ENCODE results near the gene FBXL15. TPM values are rescaled to one million over a fixed set of nuclear protein-coding genes. Genes with fewer than 3 reads are reported as not detected.

The FBXL15 gene
- total and polyA plus RNA-seq, 9 of the 15 experiments (the other 6 are each of a cell fraction or from before 2014, with no cell fraction given), result 0.08 to 25.9 (median 3.5) TPM

DNA sequence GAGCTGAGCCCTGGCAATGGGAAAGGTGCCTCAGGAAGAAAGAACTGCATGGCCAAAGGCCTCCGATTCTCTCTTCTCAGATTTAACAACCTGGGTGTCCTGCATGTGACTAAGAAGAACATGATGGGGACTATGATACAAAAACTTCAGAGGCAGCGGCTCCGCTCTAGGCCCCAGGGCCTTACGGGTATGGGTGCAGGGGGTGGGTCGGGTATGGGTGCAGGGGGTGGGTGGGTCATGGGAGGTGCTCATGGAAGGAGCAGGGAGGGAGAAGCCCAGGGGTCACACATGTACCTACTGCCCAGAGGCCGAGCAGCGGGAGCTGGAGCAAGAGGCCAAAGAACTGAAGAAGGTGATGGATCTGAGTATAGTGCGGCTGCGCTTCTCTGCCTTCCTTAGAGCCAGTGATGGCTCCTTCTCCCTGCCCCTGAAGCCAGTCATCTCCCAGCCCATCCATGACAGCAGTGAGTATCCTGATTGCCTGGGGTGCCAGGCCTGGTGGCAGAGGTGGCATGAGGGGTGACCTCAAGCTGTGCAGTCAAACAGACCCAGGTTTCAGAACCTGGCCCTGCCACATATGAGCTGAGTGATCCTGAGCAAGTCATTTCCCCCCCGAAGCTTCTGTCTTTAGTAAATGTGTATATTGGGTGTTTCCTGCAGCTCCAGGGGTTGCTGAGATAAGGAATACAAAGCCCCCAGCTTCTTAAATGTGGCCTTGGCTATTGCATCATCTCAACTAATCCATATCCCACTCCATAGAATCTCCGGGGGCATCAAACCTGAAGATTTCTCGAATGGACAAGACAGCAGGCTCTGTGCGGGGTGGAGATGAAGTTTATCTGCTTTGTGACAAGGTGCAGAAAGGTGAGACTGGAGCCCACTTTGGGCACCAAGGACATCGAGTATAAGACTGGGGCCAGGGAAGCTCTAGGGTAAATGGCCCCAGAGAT lies 23.1 kb upstream of the FBXL15 start:
- POLR2A ChIA-PET, result interaction anchor here (0.7 to 1.3 kb wide), 3 partner anchors 10 to 233 kb away, joined by 3 read pairs; no protein-coding TSS in a partner anchor
- peaks cover 7% of the 10 kb centered on the region; the same call in 1 of the 3 replicates for H3K79me2 ChIP-seq (ENCODE audit: control insufficient read depth, insufficient read depth, low read length)
- H3K4me3 ChIP-seq, result no peak overlapping the region

More for the DNA sequence above, 23.1 kb upstream of the FBXL15 start:
- intact Hi-C loops (cut with micrococcal nuclease), result loop anchor here (5.0 kb wide), 1 partner anchor 230 kb away; no protein-coding TSS in a partner anchor
- no peak for DNase-seq (ENCODE audit: extremely low read depth in 1 of 4, low spot score in 3 of 4)
- H3K9me1 ChIP-seq (ENCODE audit: control insufficient read depth, insufficient read depth, low read length), result no peaks in the 10 kb centered on the region
- no peaks in the 10 kb centered on the region for H4K20me1 ChIP-seq (replicated peaks; ENCODE audit: control insufficient read depth, insufficient read depth, low read length)
- H3K36me3 ChIP-seq (ENCODE audit: control insufficient read depth, insufficient read depth, low read length), result peaks cover 16% of the 10 kb centered on the region; the same call in 1 of the 3 replicates
- peak overlapping the region; percentile 11; the same call in 1 of the 2 replicates for H3K4me2 ChIP-seq (ENCODE audit: insufficient read depth, low read length)
- no peak for ATAC-seq
- H3K27me3 ChIP-seq (ENCODE audit: control insufficient read depth in 2 of 2, insufficient read depth in 2 of 2, low read length in 2 of 2), result no peaks in the 10 kb centered on the region
- H3K27ac ChIP-seq (ENCODE audit: extremely low read depth, low read depth, low read length), result no peak overlapping the region
- peaks cover 14 to 54% of the 10 kb centered on the region in 2 experiments; a peak in 4 of 5 replicates for H3K4me1 ChIP-seq (replicated peaks in 1 of 2; ENCODE audit: control insufficient read depth in 2 of 2, insufficient read depth in 2 of 2, low read length in 2 of 2)
- in situ Hi-C loops (cut with MboI), result loop anchor here (25.0 kb wide), 1 partner anchor 190 kb away; no protein-coding TSS in a partner anchor
- no peaks in the 10 kb centered on the region for H3K9me3 ChIP-seq (replicated peaks; ENCODE audit: control insufficient read depth, insufficient read depth, low read depth, low read length)
- FAIRE-seq, result no peak
- CTCF ChIA-PET (ENCODE audit: low intra/inter-chr PET ratio), result no interaction called here
- 57% methylated on average over 8 of the region's 14 CpGs for WGBS (ENCODE audit: insufficient coverage, low coverage, missing lambda C conversion rate)
- TF ChIP-seq CEBPG (CRISPR knock-in tag; IDR thresholded peaks at IDR 0.05), result no peak
- peak; percentile 42 to 52; a peak in 2 of 4 replicates for TF ChIP-seq CEBPG (tag; conservative IDR thresholded peaks at IDR 0.05 in 1 of 2, IDR thresholded peaks at IDR 0.05 in 1 of 2)
- TF ChIP-seq, protein P1, sequence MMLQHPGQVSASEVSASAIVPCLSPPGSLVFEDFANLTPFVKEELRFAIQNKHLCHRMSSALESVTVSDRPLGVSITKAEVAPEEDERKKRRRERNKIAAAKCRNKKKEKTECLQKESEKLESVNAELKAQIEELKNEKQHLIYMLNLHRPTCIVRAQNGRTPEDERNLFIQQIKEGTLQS (IDR thresholded peaks at IDR 0.05), result peak; percentile 64
- TF ChIP-seq, protein P1 (CRISPR knock-in tag; conservative IDR thresholded peaks at IDR 0.05), result no peak
- peak; percentile 51 for TF ChIP-seq CEBPB (tag; IDR thresholded peaks at IDR 0.05)
- no peak for TF ChIP-seq HLTF (IDR thresholded peaks at IDR 0.05)
- TF ChIP-seq, protein P2, sequence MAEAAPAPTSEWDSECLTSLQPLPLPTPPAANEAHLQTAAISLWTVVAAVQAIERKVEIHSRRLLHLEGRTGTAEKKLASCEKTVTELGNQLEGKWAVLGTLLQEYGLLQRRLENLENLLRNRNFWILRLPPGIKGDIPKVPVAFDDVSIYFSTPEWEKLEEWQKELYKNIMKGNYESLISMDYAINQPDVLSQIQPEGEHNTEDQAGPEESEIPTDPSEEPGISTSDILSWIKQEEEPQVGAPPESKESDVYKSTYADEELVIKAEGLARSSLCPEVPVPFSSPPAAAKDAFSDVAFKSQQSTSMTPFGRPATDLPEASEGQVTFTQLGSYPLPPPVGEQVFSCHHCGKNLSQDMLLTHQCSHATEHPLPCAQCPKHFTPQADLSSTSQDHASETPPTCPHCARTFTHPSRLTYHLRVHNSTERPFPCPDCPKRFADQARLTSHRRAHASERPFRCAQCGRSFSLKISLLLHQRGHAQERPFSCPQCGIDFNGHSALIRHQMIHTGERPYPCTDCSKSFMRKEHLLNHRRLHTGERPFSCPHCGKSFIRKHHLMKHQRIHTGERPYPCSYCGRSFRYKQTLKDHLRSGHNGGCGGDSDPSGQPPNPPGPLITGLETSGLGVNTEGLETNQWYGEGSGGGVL (CRISPR knock-in tag; IDR thresholded peaks at IDR 0.05), result no peak
- TF ChIP-seq, protein P3, sequence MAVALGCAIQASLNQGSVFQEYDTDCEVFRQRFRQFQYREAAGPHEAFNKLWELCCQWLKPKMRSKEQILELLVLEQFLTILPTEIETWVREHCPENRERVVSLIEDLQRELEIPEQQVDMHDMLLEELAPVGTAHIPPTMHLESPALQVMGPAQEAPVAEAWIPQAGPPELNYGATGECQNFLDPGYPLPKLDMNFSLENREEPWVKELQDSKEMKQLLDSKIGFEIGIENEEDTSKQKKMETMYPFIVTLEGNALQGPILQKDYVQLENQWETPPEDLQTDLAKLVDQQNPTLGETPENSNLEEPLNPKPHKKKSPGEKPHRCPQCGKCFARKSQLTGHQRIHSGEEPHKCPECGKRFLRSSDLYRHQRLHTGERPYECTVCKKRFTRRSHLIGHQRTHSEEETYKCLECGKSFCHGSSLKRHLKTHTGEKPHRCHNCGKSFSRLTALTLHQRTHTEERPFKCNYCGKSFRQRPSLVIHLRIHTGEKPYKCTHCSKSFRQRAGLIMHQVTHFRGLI (CRISPR knock-in tag; IDR thresholded peaks at IDR 0.05), result no peak
- BruUV-seq (replicated peaks), result TSS peak; percentile 43
- no peak overlapping the region for H2AFZ ChIP-seq (ENCODE audit: low read depth, low read length)
- H3K9ac ChIP-seq (ENCODE audit: insufficient read depth in 1 of 2, low read depth in 2 of 2, low read length in 2 of 2), result no peak overlapping the region
